Embryonic facial prominence (tissue), 1 donor: ENCODE results near the gene SCN9A.
"Not testable (repeated sequence)": the region's sequence is repeated elsewhere in the genome, so short reads cannot be mapped to it uniquely, and the experiment has no call there.

Source experiments
- DNase-seq: peaks from one replicate; pipeline ENCODE4 v3.0.0-alpha.2; 2016; ENCODE audit errors: extremely low spot score

Gene SCN9A

DNA sequence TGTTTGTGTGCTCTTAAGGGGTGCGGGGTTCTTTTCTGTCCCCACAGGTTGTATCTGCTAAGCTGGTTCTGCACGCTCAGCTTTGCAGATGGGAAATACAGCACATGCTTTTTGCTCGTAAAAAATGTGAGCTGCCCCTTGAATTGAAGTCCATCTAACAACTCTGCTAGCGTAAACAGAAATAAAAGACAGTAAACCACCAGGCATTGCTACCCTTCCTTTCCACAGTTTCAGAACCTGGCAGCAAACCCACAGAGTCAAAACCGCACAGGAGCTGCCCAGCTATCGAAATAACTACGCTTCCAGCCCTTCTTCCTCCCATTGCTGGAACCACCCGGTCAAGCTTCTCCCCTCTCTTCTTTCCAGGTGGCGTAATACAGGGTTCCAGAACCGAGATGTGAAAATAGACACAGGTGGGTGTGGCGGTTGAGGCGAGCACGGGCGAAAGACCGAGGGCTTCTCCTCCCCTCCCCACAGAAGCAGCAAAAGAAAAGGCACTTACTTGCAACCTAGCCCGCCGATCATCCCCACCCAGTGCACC, 479 bp downstream of the SCN9A start:
- no peak for DNase-seq

DNA sequence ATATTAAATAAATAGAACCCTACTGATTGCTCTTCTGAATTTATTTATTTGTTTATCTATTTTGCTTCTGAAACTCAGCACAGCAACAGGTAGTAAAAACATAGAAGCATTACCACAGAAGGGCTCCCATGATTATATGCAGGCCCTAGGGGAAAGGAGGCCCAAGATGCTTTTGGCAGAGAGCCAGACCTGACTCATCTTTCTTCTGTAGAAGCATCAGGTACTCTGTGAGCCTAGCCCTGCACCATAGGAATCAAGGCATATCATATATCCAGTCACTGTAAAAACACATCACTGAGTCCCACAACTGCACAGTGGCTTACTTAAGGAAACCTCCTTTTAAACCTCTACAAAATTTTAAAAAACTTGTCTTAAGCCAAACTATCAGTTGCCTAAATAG, 1.8 kb downstream of the SCN9A start:
- DNase-seq, result no peak

DNA sequence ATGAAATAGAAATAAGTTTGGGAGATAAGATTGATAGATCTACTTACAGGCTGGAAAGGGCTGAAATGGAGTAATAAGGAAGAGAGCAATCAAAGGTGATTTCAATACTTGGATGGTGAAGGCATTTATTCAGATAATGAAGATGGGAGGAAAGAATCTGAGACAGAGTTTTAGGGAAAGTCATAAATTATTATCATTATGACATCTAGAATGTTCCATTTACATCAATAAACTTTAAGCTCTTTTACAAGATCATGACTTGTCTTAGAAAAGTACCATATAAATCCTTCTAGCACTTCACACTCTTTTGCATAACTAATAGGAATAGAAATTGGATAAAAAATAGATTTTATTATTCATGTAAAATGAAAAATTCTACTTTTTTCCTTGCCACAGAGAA, 2.2 kb downstream of the SCN9A start:
- no peak for DNase-seq

DNA sequence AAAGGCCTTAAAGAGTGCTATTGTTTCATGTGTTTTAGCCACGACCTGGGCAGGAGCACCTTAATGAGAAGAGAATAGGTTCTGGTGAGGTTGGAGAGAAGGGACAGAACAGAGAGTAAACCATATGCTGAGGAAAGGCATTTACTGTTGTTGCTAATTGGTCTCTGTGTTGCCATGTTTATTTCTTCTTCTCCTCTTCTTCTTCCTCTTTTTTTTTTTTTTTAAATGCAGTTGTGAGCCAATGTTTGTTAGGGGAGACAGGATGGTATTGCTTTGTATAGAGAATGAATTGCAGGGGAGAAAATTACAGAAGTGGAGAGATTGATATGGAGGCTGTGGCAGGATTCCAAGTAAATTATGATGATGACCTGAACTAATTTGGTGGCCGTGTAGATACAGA, 2.6 kb downstream of the SCN9A start:
- no peak for DNase-seq

DNA sequence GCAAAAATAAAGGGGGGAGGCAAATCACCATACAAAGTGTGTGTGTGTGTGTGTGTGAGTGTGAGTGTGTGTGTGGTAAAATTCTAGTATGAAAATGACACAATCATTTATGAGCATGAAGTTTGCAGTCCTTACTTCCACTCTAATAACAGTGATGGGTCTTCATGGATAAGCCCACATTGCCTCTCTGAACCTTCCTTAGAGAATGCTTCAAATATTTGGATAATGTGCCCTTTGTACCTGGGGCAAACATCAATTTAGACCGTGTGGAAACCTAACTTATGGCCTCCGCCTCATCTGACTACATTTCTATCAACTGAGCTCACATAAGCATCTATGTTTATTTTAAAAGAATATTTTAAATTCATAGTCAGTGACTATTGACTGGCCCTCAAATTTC, 3.7 kb downstream of the SCN9A start:
- DNase-seq, result no peak

DNA sequence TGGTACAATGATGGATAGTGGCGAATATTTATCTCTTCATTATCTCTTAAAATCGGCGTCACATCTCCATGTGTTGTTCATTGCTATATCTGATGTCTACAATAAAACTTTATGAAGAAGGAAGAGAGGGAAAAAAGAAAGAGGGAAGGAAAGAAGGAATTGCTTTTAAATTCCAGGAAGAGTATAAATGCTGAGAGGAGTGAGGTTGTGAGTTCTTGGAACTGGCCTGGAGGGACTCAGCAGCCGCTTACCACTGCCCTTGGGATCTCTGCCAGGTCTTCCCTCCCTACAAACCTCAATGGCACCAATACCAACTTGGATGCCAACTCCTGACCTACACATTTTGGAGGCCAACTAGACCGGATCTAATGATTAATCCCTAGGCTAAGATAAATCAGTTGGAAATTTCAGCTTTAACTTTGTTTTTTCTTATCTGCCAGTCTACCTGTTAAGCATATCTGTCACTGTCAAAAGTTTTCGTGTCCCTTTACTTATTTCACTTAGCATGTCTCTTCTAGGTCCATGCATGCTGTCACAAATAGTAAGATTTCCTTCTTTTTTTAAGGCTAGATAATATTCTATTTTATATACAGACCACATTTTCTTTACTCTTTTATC, 9.8 kb downstream of the SCN9A start:
- DNase-seq, result no peak

DNA sequence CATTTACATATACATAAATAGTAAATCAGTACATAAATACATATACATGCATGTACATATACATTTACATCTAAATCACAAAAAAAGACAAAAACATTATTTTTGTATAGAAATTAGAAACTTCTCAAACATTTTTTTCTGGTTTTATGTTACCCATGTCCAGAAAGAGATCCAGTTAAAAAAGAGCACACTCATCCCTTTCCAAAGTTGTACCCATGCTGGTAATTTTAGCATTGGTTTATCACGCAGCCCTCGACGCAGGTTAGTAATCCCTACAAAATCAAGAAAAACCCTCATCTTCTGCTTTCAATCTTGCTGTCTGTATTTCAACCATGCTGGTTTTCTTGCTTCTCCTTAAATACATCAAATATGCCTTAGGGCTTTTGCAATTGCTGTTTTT, 10.5 kb downstream of the SCN9A start:
- DNase-seq, result no peak

DNA sequence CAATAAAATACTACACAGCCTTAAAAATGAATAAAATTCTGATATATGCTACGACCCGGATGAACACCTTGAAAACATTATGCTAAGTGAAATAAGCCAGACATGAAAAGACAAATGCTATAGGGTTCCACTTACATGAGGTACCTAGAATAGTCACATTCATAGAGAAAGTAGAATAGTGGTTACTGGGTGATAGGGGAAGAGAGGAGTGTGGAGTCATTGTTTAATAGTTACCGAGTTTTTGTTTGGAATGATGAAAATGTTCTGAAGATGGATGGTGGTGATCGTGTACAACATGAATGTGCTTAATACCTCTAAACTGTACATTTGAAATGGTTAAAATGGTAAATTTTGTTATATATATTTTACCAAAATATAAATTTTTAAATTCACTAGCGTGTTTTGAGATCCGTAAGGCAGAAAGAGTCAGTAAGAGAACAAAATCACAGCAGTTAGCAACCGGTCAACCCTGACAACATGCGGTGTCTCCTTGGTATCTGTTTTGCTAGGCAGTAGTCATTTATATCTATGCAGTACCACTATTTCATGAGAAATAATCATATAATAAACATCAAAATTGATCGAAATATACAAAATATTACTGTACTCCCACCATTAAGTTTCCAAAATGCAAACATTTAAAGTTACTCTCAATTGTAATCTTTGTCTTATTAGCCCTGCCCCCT, 11.1 kb downstream of the SCN9A start:
- no peak for DNase-seq

DNA sequence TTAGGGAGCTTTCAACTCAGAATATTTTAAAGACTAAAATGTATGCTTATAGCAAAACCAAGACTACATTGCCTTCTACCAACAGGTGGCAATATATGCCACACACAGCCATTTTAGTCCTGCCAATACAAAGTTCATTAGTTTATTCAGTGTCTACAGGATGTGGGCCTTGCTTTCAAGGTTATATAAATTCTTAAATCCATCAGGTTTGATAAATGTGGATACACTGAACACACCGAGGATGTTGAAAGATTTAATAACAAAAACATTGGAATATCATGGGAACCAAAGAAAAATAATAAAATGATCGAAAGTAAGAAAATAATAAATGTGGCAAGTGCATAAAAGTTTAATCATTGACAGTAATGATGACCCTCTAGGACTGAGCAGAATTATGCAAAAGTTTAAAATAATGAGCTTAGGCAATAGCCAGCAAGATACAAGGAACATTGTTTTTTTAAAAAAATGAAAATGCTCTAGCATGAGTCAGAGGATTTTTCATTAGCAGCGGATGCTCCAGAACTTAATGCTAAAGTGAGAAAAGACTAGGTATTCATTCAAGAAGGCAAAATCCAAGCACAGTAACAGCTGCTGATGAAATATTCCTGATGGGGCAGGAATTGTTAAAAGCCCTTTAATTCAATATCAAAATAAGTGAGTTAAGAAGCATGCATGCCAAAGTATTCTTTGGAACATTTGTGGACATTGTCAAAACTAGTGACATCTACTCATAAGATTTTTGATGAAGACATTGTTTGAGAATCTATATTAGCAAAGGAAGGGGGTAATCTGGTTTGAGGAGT, 14.2 kb downstream of the SCN9A start:
- DNase-seq, result no peak

DNA sequence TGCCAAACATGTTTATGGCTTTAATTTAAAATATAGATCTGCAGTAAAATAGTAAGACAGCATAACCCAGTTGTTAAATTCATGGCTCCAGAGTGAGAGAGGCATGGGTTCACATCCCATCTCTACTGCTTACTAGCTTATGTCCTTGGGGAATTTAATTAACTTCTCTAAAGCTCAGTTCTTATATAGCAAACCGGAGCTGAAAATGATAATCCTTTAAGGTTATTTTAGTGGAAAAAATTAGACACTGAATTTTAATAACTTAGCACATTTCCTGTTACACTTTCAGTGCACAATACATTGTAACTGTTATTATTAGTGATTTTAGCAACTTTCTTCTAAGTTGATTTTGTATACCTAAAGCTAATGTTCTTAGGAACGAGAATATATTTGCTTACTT, 14.8 kb downstream of the SCN9A start:
- DNase-seq, result no peak

DNA sequence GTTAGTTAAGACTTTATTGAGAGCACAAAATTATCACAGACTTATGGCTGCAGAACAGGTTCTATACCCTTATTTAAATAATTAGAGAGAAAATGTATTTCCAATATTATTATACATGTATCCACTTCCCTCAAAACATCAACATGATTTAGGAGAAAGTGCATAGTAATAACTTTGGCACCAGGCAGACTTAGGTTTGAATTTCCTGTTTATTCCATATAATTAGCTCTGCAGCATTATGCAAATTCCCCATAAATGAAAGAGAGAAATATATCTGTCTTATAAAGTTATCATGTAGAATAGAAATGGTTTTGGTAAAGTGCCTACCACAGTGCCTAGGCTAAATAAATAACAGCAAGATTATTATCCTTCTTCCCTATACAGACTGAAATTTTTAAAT, 15.3 kb downstream of the SCN9A start:
- no peak for DNase-seq

DNA sequence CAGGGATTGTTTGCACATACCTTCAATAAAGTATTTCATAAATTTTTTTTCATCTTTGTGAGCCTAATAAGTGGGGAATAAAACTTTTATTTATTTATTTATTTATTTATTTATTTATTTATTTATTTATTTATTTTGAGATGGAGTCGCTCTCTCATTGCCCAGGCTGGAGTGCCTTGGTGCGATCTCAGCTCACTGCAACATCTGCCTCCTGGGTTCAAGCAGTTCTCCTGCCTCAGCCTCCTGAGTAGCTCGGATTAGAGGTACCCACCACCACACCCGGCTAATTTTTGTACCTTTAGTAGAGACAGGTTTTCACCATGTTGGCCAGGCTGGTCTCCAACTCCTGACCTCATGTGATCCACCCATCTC, 17.8 kb downstream of the SCN9A start:
- DNase-seq, result not testable (repeated sequence)

DNA sequence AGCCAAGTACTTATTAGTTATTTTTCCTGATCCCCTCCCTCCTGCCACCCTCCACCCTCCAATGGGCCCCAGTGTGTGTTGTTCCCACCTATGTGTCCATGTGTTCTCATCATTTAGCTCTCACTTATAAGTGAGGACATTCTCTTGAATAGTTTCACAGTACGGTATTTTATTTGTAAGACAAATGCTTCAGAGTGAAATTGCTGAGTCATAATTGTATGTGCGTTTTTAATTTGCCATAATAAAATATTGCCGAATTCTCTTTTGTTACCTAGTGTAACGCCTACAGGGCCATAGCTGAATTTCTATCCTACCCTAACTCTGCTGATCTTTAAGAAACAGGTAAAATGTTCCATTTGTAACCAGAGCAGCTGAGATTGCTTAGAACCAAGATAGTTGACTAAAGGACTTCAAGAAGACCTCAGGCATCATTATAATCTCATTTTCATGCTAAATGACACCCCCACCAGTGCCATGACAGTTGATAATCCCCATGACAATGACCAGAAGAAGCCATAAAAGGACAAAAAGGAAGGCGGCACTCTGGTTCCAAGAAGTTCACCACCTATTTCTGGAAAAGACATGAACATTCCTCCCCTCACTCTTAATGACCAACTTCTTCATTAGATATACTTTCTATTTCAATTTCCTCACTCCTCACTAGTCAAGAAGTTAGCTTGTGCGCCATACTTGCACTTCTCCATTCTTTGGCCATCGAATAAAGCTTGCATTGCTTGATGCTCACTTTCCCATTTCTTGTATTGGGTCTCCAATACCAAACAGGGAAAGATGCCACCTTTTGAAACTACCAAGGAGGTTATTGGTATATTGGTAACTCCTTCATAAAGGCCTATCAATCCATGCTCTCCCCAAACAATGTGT, 18.4 kb downstream of the SCN9A start:
- no peak for DNase-seq

DNA sequence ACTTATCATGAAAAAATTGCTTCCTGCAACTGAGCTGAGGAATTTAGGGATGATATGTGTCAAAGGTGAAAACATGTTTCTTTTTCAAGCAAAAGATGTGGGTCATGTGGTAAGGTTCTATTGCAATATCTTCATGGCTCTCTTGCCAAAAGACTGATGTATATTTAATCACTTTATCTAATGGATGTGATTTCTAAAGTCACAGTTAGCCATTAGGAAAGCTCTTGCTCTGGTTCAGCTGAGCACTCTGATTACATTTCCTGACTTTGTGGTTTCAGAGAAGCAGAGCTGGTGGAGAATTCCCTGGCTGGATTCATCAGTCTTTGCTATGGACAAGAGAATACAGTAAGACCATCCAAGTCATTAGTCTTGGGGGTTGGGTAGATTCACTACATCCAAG, 24.4 kb downstream of the SCN9A start:
- DNase-seq, result no peak

DNA sequence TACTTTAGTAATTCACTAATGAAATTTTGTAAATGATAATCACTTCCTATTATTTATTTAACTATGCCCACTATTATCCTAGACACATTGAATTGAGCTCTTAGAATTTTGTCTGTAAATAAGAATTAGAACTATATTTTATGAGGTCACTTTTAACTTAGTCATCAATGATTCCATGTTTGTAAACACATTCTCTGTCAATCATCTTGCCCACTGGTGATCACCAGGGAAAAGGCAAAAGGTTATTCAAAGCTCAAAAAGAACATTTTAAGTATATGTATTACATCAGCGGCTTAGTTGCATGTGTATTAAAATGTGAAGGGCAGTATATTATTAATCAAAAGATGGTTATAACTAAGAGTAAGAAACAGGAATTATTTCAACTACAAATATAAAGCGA, 25.2 kb downstream of the SCN9A start:
- no peak for DNase-seq

DNA sequence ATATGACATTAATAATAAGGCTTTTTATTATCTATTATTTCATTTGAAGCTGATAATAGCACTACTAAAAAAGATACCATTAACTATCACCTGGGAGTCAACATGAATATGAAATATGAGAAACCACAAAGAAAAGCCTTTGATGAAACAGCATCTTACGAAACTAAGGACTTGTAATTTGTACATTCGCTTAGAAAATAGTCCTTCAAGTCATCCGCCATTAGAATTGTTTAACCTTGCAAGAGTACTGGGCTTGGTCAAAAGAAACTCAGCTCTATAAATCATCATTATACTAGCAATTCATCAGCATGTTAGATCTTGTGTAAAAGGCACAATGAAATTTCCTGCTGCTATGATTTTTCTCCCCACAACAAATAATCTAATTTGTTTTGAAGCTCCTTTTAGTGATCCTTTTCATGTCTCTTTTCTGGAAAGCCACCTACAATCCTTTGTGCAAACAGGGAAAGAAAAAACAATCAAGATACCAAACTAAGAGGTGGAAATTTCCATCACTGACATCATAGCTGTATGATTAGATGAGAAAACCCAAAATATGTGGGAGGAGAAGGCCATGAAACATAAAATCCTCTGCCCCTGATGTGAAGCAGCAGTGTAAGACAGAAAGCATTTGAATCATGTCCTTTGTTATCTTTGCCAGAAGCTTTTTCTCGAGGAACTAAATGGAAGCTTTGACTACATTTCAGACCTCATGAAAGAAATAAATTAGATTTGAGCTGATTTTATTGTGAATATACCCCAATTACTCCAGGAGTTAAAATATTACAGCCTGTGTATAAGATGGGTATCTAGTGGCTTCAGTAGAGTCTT, 31.2 kb downstream of the SCN9A start:
- no peak for DNase-seq

DNA sequence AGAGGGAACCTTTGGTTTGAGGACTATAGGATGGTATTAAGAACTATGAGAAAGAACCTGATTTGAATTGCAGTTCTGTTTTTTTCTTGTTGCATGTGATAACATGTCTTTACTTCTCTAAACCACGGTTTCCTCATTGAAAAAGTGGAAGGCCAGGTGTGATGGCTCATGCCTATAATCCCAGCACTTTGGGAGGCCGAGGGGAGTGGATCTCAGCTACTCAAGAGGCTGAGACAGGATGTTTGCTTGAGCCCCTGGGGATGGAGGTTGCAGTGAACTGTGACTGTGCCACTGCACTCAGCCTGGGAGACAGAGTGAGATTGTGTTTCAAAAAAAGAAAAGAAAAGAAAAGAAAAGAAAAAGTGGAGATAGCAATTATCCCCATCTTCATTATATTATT, 32.3 kb downstream of the SCN9A start:
- no peak for DNase-seq

DNA sequence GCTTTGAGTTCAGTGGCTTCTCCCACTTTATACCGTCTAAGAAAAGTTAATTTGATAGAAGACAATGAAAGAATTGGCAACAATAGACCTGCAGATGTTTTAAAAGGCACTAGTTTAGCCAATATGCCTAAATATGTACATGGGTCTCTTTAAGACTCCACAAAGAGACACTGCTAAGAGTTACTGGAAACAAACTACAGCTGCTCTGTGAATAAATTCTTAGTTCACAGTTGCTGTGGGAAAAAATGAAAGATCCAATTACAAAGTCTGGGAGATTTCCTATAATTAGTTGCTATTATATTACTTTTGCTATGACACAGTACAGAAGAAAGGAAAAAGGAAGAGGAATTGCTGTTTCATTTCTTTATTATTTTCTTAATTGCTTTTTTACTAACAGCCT, 34.3 kb downstream of the SCN9A start:
- no peak for DNase-seq

DNA sequence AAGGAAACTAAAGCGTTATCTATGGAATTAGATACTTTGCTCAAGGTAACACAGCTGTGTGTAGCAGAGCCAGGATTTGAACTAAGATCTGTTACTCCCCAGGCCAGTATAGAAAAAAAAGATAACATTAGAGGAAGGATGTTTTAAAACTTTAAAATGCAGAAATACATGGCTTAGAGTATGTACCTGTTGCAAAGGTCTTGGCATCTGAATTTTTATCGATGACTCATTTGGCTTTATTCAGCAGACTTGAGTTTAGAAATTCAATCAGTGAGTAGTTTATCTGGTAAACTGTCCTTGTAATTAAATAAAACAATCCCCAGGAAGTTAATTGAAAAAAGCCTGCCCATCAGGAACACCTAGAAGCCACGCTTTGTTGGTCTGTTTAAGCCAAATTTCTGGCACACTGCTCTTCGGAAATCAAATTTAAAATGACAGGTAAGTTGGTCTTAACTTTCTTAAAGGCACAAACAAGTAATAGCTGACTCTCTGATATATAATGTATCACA, 36.9 kb downstream of the SCN9A start:
- no peak for DNase-seq

DNA sequence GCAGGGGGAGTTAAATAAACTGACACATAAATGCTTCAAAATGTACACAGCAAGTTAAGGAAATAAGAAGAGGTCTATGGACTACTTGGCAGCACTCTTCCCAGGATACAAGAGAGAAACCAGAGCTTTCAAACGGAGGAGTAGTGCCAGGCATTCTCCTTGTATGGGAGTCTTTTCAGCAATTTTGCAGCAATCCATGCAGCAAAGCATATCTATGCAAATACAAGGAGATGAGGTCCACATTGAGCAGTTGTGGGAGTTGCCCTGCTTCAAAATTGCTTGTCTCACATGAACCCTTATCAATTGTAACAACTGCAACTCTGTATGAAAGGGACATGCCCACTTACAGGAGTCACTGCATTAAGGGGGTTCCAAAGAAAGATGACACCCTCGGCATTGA, 37.8 kb downstream of the SCN9A start:
- no peak for DNase-seq

DNA sequence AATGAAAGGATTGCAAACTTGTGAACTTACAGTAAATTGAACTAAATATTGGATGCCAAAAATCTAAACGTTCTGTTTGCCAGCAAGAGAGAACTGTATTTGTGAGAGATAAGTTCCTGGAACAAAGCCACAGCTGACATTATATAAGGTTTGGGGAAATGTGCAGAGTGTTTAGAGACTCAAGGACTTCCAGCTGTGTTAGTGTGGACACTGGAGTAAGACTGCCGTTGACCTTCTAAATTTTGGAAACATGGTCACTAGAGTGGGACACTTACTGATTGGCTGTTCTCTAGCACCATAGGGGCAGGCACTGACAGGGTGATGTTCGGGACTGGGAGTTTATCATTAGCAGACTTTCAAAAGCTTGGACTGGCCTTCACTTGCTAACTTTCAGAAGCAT, 40.5 kb downstream of the SCN9A start:
- DNase-seq, result no peak
